Activated T-cell treated with anti-CD3 and anti-CD28 coated beads, Interleukin-2, amount 50 U/mL, for 1 hour (primary cell): ENCODE data around the gene PCYT1B.

ENCODE experiments used
- DNase-seq: peaks from one replicate; pipeline ENCODE4 v3.0.0-alpha.2; 2020

PCYT1B gene

GRCh38 chrX:24515447-24515846, 131.7 kb downstream of the PCYT1B start:
- DNase-seq = no peak

DNA sequence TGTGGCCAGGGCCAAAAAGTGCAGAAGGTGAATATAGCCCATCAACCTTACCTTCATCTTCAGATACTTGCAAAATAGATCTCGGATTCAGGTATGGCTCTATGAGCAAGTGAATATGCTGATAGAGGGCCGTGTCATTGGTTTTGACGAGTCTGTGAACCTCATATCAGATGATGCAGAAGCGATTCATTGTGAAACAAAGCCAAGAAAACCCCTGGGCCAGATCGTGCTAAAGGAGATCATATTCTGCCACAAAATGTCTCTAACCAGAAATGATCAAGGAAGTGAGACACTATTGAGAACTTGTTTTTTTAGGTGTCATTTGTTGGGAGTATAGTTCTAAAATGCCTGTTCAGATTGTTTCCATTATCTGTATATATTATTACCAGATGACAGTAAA, 133.7 kb downstream of the PCYT1B start:
- no peak for DNase-seq

DNA sequence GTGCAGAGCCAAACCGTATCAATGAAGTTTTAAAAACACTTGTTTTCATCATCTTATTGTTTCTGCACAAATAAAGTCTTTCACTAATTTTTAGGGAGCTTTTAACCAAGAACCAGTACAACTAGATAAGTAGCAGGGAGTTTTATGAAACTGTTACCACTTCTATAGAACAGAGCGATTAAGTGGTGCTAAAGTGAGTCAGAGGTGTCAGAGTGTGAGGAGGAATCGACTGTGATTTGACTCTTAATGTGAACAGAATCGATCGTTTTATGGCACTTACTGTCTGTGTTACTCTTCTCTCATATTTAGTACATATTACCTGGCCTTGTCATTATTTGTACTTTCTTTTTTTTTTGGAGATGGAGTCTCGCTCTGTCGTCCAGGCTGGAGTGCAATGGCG, 138.8 kb downstream of the PCYT1B start:
- DNase-seq = no peak
